ENCODE data around the gene CAPZA3.

Gene CAPZA3

DNA sequence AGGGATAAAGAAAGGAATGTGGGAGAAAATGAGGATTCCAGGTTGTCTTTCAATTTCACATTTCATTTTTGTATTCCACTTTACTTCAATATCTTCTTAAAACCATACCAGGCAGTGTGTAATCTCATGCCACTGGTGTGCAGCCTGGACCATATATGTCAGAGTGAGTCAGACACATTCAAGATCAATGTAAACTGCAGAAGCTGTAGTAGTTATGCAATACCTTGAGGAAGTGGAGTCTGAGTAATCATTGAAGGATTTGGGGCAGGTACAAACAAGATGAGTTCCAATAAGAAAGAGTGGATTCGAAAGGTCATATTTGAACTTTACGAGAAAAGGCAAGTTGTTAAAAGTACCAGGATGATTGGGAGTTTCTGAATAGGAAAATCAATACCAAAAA is 14.2 kb upstream of the CAPZA3 start:
- no peak for TF ChIP-seq CTCF (IDR thresholded peaks at IDR 0.05; ENCODE audit: borderline replicate concordance, insufficient read depth, low read depth, low read length)

DNA sequence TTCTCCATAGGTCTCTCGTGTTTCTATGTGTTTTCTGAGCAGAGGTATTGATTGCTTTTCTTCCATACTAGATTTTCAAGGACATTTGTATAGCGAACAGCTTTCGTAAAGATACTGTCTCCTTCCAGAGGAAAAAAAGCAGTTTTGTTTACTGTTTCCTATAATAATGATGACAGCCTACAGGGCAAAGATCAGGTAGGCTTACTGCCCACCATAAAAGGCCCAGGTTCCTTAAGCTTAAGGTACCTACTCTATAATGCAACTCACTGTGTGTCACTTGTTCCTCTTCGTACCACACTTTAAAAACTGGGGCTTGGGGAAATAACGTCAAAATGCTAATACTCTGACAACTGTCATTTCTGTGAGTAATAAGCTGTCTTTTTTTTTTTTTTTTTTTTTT is 6.8 kb upstream of the CAPZA3 start:
- H3K4me3 ChIP-seq (ENCODE audit: low read depth, low read length): no peak overlapping the region
- TF ChIP-seq CTCF (IDR thresholded peaks at IDR 0.05; ENCODE audit: borderline replicate concordance, insufficient read depth, low read depth, low read length): no peak

More for the DNA sequence above, 14.2 kb upstream of the CAPZA3 start:
- no peak overlapping the region for H3K4me3 ChIP-seq (ENCODE audit: low read depth, low read length)

- H3K4me3 ChIP-seq (ENCODE audit: low read depth, low read length): no peak overlapping the region
- no peak for TF ChIP-seq CTCF (IDR thresholded peaks at IDR 0.05; ENCODE audit: borderline replicate concordance, insufficient read depth, low read depth, low read length)
Observed at GRCh38 chr12:18747895-18748294, 10.0 kb downstream of the CAPZA3 start.

DNA sequence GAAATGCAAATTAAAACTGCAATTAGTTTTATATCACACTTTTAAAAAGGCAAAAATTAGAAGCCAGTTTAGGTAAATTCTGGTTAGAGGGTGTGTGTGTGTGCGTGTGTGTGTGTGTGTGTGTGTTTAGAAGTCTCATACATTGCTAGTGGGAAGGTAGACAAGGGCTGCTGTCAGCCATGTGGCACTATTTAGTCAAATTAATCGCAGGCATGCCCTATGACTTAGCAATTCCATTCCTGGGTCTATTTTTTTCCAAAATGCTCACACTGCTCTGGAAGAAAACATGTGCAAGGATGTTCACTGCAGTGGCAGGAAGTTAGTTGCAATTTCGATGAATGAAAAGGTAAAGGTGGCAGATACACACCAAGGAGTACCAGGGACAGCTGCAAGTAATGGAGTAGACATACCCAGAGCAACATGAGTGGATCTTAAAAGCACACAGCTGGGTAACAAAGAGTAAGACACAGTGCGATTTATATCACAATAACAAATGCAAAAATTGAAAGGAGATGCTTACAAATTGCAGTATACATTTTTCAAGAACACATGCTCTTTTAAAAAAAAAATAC is 11.6 kb downstream of the CAPZA3 start:
- no peak overlapping the region for H3K4me3 ChIP-seq (ENCODE audit: low read depth, low read length)
- no peak for TF ChIP-seq CTCF (IDR thresholded peaks at IDR 0.05; ENCODE audit: borderline replicate concordance, insufficient read depth, low read depth, low read length)

GRCh38 chr12:18750085-18750484 is 12.2 kb downstream of the CAPZA3 start:
- no peak overlapping the region for H3K4me3 ChIP-seq (ENCODE audit: low read depth, low read length)
- no peak for TF ChIP-seq CTCF (IDR thresholded peaks at IDR 0.05; ENCODE audit: borderline replicate concordance, insufficient read depth, low read depth, low read length)

DNA sequence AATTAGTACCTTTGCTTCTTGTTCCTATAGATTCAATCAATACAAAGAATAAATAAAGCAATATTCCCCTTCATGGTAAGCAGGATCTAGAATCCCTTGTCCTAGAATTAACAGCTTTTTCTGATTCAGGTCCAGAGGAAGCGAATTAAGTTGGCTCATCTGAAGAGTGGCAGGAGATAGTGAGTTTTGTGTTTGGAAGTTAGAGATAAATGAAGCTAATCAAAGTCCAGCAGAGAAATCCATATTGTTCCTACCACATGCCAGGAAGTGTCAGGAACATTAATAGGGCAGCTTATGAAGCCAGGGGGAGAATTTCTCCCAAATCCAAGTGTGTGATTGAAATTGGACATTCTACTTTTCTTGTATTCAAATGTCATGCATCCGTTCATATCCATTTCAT is 13.9 kb downstream of the CAPZA3 start:
- TF ChIP-seq CTCF (IDR thresholded peaks at IDR 0.05; ENCODE audit: borderline replicate concordance, insufficient read depth, low read depth, low read length): no peak
- H3K4me3 ChIP-seq (ENCODE audit: low read depth, low read length): no peak overlapping the region

DNA sequence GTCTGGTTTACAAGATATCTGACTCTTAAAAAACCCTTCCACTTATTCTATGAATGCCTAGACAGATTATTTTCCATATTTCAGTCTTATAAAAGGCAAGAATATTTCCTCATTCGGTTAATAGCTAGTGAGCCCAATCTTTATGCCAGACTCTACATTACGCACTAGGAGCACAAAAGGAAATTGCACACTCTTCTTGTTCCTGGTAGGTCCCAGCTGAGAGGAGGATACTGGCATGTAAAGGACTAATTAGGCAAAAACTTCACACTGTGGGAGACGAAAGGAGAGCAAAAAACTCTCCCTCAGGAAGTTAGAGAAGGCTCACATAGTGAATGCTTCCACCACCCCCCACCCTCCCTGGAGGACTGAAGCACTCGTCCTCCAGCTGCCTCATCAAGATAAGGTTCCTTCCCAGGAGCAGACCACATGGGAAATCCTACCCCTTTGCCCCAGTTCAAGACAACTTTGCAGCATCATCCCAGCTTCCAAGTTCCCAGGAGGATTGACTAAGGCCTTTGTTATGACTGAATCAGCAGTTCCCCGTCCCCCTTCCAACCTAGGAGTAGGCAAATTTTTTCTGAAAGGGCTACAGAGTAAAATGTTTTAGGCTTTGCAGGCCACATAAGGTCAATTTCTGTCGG is 14.5 kb downstream of the CAPZA3 start:
- H3K4me3 ChIP-seq (ENCODE audit: low read depth, low read length): no peak overlapping the region
- TF ChIP-seq CTCF (IDR thresholded peaks at IDR 0.05; ENCODE audit: borderline replicate concordance, insufficient read depth, low read depth, low read length): no peak

Measured in GM12875 (cell line).